Stimulated activated CD4-positive, alpha-beta T cell treated with anti-CD3 and anti-CD28 coated beads, TNF-alpha, amount 100 ng/mL, for 48 hours (primary cell): Measurements from ENCODE around the gene DENND1A.

Experiments used
- DNase-seq, 3 donors: peaks; one replicate each; pipeline ENCODE4 v3.0.0-alpha.2; 2020; ENCODE audit warnings: low read depth in 3 of 3

The DENND1A gene

DNA sequence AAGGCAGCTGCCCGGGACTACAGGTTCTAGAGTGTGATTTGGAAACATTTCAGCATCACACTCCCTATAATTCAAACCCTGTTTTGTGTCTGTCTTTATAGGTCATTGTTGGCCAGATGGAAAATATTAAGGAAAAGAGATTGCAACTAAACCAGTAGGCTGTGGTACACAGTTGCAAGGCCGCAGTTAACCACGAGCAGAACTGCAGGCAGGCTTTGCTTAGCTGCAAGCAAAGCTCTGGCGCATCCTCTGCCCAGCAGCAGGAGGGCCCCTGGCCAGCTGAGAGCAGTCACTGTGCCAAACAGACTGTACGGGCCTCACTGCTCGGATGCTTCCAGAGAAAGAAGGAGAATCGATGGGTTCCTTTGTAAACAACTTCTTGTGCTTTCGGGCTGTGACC lies 204.5 kb downstream of the DENND1A start:
- DNase-seq = no peak

DNA sequence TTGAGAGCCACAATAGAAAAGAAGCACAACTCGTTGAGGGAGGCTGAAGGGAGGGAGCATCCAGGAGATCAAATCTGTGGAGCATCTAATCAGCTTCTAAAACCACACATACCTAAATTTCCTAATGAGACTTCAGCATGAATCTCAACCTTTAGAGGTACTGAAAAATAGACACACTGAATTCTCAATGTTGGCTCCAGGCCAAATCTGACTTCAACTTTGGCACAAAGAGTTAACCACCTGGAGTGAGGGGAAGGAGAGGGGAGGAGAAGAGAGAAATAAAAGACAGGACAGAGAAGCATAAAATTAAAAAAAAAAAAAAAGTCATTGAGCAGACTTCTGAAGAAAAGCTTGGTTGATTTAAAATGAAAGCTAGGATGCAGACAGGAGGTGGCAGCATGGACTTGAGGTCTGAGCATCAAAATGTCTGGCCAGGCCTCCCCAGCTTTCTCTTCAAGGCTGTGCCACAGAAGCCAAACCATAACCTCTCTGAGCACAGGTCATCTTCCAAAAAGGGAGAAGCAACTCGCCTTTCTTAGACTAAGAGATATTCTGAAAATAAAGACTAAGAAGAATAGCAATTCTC lies 205.6 kb downstream of the DENND1A start:
- DNase-seq = no peak

DNA sequence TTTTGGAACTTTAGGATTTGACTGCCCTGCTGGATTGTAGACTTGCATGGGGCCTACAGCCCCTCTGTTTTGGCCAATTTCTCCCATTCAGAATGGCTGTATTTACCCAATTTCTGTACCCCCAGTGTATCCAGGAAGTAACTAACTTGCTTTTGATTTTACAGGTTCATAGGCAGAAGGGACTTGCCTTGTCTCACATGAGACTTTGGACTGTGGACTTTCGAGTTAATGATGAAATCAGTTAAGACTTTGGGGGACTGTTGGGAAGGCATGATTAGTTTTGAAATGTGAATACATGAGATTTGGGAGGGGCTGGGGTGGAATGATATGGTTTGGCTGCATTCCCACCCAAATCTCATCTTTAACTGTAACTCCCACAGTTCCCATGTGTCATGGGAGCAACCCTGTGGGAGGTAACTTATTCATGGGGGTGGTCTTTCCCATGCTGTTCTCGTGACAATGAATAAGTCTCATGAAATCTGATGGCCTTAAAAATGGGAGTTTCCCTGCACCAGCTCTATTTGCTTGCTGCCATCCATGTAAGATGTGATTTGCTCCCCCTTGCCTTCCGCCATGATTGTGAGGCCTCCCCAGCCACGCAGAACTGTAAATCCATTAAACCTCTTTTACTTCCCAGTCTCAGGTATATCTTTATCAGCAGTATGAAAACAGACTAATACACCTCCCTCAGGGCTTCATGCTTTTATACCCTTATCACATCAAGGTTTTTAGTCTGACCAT lies 206.6 kb downstream of the DENND1A start:
- no peak for DNase-seq

DNA sequence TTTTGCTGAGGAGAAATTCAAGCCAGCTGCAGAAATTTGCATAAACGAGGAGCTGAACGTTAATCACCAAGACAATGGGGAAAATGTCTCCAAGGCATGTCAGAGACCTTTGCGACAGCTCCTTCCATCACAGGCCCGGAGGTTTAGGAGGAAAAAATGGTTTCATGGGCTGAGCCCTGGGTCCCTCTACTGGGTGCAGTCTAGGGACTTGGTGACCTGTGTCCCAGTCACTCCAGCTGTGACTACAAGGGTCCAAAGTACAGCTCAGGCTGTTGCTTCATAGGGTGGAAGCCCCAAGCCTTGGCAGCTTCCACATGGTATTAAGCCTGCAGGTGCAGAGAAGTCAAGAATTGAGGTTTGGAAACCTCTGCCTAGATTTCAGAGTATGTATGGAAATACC lies 207.5 kb downstream of the DENND1A start:
- DNase-seq = no peak

DNA sequence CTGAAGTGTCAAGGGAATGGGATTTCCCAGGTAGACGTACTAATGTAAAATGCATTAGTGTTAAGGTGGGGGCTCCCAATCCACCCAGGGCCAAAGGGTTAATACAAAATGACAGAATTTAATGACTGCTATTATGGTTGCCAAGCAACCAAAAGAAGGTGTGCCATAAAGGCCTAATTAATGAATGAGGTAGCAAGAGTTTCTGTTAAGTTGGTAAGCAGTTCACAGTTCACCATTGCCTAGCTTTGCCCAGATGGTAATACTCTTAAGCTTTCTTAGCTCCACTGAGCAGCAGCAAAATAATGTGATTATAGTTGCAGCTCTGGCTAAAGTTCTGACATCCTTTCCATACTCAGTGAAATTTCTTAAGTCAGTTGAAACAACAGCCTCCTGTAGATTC lies 211.7 kb downstream of the DENND1A start:
- no peak for DNase-seq

DNA sequence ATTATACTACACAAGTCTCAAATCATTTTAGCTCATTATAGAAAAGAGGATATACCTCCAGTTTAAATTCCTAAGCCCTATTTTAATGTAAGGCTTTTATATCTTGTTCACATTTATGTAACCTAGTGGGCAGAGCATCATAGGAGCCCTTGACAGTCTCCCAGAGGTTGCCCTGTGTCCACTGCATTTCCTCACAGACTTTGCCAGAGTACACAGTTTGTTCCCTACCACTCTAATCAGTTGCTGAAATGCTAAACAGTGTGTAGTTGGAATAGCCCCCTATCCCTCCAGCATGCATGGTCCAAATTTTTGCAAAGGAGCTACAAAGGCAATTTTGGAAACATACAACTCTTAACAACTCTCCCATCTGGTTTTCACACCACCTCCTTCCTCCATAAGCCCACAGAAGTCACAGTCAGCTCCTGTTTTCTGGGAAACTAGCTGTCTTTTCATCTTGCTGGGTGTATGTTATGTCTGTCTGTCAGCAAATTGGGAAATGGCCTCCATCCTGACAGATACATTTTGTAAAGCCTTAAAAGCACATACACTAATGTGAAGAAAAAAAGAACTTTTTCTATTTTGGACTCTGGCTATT lies 212.2 kb downstream of the DENND1A start:
- DNase-seq = no peak

DNA sequence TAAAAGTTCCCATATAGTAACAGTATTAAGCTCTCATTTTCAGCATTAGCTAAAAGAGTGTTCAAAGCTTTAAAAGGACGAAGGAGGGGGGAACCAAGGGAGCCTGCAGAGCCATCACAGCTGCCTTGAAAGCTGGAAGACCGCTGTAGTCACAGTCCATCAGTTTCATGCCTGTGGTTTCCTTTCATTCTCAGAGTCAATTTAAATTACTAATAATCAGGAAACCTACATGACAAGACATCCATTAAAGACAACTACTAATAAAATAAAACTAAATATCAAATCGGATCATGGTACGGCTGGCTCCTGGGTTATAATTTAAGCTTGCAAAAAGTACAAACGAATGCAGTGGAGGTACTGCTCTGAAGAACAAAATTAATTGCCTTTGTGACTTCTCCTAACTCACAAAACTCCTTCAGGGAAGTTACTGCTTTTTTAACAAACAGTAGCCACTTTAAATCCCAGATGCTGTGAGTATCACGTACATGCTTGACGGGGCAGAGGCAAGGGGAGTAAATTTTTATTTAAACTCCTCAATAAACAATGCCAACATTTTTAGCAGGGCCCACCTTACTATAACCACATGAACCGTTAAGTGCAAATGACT lies 213.5 kb downstream of the DENND1A start:
- DNase-seq = no peak

DNA sequence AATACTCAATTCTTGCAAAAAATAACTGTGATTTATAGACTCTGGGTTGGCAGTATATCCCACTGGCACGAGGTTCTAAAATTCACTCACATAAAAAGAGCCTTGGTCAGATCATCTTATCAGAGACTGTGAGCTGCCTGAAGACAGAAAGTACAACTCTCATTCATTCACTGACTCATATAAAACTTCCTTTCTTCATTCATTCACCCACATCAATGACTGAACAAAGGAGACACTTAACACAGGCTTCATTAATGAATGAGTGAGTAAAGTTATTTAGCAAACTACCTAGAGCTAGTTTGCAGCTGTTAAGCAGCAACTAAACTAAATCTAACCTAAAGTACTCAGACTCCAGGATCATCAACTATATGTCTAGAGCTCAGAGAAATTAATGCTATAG lies 214.7 kb downstream of the DENND1A start:
- no peak for DNase-seq

DNA sequence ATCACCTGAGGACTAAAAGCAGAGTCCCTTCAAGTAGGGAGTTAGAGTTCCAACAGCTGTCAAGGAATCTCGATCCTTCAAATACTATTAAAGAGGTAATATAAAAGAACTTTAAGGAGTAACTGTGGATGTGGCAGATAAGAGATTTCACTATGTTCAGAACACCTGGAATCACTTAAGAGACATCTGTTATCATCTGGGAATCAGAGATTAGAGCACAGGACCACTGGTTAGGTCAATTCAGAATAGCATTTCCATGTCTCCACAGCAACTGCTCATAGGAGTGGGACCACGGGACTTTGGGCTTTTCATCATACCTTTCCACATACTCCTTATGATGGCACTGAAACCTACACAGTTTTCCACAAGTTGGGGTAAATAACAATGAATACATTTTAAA lies 216.6 kb downstream of the DENND1A start:
- DNase-seq = no peak

DNA sequence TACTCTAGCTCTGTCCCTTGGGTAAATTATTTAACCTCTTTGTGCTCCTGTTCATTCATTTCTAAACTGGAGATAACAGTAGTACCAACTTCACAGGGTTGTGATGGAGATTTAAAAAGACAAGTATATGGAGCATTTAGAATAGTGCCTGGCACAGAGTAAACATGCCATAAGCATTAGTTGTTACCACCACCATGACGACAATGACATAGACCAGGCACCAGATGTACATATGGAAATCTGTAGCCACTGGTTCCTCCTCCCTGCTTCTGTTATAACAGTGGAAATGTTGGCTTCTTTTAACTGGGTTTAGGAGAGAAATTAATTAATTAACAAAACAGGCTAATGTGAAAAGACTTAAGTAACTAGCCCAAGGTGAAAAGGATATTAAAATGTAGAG lies 217.5 kb downstream of the DENND1A start:
- DNase-seq = no peak

DNA sequence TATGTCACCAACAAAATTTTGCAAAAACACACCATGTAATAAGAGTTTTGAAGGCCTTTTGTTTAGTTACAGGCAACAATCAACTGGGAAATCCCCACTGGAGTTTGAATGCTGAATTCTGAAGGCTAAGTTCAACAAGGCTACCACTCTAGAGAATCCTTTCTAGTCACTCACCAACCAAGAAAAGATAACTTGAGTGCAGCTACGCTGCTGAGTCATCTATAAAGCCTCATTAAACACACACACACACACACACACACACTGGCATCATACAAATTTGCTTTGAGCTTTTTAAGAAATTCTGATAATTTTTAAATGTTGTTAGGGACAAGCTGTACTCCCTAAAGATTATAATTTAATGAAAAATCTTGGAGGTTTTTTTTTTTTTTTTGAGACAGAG lies 219.6 kb downstream of the DENND1A start:
- no peak for DNase-seq

DNA sequence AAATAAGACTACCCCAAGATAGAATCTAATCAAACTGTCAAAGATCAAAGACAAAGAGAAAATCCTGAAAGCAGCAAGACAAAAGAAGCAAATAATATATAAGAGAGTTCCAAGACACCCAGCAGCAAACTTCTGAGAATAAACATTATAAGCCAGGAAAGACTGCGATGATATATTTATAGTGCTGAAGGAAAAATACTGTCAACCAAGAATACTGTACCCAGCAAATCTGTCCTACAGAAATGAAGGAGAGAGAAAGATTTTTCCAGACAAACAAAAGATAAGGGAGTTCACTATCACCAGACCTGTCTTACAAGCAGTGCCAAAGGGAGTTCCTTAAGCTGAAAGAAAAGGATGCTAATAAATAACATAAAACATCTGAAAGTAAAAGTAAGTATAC lies 227.4 kb downstream of the DENND1A start:
- DNase-seq = no peak

DNA sequence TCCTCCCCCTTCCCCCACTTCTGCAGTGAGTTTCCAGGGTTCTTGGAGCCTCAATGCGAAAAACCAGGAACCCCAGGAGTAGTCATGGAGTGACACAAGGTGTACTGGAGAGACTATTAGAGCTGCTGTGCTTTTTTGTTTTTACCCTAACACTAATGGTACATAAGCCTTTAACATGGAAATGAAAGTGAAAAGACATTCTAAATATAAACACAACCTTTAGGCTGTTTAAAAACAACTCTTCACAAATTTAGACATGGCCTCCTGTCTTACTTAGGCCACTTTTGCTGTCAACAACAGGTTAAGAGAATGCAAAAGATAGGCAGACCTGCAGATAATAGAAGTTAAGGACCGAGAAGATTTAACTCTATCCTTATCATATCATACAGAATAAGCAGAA lies 232.2 kb downstream of the DENND1A start:
- DNase-seq = no peak

DNA sequence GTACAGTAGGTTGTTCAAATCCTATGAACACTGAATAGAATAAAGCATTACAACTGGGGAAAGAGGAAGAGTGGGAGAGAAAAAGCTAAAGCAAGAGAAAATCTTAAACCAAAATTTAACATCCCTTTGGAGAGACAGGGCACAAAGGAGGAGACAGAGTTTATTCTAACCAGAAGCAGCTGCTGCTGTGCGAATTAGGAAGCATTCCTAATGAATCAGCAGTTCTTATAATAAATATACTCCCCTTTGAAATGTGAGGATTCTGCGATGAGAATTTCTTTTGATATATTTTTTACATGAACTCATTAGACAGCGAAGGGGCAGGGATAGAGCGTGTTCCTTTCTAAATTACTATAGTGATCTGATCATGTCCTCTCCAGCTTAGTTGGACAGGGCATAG lies 233.4 kb downstream of the DENND1A start:
- DNase-seq = no peak

DNA sequence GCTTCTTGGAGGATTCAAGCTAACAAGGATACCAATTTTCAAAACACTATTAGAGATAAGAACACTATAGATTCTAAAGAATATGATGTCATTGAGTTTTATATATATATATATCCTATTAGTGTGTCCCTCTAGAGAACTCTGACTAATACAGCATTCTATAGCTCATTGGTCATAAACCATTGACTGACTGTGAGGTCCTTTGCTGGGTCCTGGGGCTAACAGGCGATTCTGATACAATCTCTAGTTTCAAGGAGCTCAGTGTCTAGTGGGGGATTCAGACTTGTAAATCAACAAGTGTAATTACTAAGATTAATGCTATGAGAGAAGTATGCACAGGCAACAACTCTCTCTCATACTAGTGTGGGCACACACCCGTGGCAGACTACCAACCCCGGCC lies 234.5 kb downstream of the DENND1A start:
- no peak for DNase-seq

DNA sequence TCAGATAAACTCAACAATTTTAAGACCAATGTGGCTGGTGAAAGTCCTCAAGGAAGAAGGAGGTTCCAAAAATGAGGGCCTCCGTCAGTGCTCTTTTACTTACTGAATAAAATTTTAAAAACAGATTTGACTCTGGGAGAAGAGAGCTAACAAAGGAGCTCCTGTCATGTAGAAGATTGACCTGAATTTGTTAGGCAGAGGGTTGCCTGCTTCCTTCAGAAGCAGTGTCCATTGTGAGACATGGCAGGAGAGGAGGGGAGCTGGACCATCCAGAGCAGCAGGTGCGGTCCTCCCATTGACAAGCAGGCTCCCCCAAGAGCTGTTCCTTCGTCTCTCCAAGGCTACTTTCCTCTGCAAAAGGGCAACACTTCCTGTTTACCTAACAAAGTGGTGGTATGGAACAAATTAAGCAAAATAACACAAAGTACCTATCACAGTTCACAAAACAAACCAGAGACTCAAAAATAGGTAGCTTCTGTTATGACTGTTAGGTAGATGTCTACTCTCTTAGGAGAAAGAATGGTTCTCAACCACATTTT lies 238.1 kb downstream of the DENND1A start:
- DNase-seq = no peak

DNA sequence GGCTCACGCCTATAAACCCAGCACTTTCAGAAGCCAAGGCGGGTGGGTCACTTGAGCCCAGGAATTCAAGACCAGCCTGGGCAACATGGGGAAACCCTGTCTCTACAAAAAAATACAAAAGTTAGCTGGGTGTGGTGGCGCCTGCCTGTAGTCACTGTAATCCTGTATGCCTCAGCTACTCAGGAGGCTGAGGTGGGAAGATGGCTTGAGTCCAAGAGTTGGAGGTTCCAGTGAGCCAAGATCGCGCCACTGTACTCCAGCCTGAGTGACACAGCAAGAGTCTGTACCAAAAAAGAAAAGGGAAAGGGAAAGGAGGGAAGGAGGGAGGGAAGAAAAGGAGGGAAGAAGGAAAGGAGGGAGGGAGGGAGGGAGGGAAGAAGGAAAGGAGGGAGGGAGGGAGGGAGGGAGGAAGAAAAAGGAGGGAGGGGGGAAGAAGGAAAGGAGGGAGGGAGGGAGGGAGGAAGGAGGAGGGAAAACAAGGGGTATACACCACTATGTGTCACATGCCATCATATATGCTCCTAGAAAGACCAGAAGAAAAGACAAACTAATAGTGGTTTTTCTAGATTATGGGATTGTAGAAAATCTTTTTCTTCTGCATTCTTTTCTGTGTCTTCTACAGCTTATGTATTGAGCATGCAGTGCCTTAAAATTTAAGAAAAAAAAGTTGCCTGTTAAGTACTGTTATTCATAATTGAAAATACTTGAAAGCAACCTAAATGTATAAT lies 240.1 kb downstream of the DENND1A start:
- DNase-seq = no peak

DNA sequence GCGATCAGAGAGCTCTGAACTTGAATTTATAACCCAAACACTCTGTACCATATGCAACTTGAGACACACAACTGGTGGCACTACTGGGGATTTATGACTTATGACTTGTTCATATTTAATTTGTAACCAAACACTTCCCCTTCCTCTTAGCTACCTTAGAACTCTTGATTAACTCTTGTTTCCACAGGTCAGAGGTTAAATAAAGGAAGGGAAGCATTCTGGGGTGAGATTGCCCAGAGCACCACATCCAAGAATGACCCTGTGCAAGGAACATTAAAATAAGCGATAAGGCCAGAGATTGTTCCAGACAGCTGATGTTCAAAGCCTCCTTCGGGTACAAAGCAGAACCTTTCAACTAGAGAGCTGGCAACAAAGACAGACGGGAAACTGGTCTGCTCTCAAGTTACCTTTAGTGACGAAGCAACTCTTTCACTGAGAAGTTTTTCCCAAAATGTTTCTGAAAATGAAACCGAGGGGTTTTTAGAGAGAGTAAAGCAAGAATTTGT lies 242.6 kb downstream of the DENND1A start:
- DNase-seq = no peak

DNA sequence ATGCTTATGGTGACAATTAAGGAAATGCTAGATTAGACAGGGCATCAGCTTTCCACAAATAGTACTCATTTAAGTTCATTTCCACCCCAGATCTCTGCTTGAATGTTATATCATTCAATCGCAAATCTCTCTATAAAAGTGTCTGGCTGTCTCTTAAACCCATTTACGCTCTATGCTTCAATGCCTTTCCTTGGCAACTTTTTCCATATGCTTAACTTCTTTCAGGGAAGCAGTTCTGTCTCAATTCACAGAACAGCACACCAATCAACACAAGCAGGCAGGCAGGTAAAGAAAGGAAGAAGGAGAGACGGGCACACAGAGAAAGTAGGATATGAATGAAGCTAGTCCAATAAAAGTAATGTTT lies 243.1 kb downstream of the DENND1A start:
- no peak for DNase-seq

DNA sequence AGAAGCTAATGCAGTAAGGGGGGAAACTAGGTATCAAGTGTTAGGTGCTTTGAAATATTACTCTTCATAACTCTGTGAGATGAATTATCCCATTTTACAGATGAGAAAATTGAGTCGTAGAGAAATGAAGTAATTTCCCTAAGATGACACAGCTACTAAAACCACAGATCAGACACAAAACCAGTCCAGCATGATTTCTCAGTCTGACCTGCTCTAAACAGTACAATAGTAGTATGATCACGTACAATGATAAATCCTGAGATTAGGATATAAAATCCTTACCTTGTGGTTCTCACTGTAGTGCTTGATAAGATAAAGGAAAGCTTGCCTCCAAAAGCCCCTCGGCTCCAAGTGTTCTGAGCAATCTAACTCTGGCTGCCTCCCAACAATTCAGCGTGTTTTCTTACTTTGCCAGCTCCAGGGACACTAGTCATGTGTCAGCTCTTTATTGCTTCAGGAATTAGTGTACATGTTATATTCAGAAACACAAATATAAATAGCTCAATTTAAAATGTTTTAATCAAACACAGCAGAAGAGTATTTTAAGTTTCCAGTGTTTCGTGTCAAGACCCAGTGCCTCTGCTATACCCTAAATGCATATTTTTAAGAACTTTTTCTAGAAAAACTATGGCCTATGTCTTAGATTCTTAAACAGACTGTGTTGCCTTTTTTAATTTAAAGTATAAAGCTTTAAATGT lies 243.6 kb downstream of the DENND1A start:
- DNase-seq = no peak

DNA sequence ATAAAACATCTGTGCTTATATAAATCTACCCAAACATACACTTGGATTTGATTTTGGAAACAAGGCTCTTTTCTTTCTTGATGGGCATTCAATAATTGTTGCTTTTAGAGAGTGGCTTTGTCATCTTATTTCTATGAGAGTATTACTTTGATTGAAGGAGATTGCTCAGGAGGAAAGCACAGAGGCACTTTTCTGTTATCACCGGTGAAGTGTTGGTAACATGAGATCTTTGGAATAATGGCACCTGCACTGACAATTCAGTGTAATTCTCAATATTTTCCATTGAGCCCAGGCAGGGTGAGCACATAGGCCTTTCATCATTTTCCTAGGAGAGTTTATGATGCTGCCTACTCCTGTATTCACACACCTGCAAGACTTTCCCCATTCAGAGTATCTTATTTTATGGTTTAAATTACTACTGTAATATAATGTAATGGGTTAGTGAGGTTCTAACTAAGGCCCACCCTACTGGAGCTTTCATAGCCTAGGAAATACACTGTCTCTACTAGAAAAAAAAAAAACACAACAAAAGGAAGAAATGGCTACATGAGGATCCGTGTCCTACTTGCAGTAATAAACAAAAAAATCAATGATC lies 244.3 kb downstream of the DENND1A start:
- no peak for DNase-seq
